SK-N-SH treated with all-trans-retinoic acid at 6 μM for 48 hours (cell line): Measurements from ENCODE around the gene RGS6.

Experiments used
- GLIS3 ChIP-seq: fragments of 250-450 bp; sonication (Bioruptor Pico); IDR thresholded peaks from 2 replicates; pipeline ENCODE4 v1.5.0; 2020; ENCODE audit warnings: mild to moderate bottlenecking, moderate library complexity
- ZFP3 ChIP-seq: fragments of 250-450 bp; sonication (Bioruptor Pico); IDR thresholded peaks from 2 replicates; pipeline ENCODE4 v1.5.0; 2020; ENCODE audit warnings: mild to moderate bottlenecking, moderate library complexity
- ZFP30 ChIP-seq: fragments of 450-650 bp; formaldehyde crosslinking; IDR thresholded peaks from 2 replicates; pipeline ENCODE4 v1.5.0; 2022; ENCODE audit warnings: mild to moderate bottlenecking, moderate library complexity

GRCh38 chr14:72512925-72513324, 580.7 kb downstream of the RGS6 start:
- TF ChIP-seq ZFP30 (CRISPR knock-in tag) = no peak
- no peak for TF ChIP-seq GLIS3
- TF ChIP-seq ZFP3 (CRISPR knock-in tag) = no peak
